GM12891 (cell line): ENCODE measurements around the gene AXIN2.

Source experiments
- PAX5 ChIP-seq: IDR thresholded peaks from 2 replicates; pipeline ENCODE4 v1.6.1; 2011; ENCODE audit warnings: low read length, moderate library complexity, mild to moderate bottlenecking; ENCODE audit not compliant: insufficient read depth, severe bottlenecking
- POLR2A ChIP-seq: IDR thresholded peaks from 2 replicates; pipeline ENCODE4 v1.6.1; 2011; ENCODE audit warnings: low read depth, low read length, control low read depth

DNA sequence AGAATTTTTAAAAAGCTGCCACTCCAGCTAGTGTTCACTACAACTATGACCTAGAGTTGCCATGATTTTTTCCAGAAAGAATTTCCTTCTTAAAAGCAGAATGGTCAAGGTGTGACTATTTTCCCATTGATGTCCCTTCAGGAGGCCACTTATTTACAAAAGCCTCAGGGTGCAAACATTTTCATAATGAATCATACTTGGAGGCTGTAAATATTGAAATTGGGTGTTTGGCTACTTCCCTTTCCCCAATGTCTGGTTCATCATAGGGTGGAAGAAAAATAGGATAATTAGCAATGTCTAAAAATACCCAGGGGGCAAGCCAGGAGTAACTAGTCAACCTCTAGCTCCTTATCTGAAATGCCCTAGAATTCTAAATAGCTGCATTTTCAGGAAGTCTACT, 18.8 kb downstream of the AXIN2 start:
- no peak for TF ChIP-seq POLR2A
- TF ChIP-seq PAX5: no peak
